ENCODE results near the gene SLC8A3. TPM values are rescaled to one million over a fixed set of nuclear protein-coding genes. Genes with fewer than 3 reads are reported as not detected.
A peak's percentile ranks its signal among the peaks of the same experiment; 100 is the strongest.

Gene SLC8A3
- total RNA-seq, 1 experiment from 2014 or later: not detected

- no peak for DNase-seq (ENCODE audit: extremely low read depth, low read depth)
Observed at GRCh38 chr14:70127186-70127585, 61.6 kb downstream of the SLC8A3 start.

- no peak for DNase-seq (ENCODE audit: extremely low read depth, low read depth)
Observed at GRCh38 chr14:70123796-70124195, 65.0 kb downstream of the SLC8A3 start.

GRCh38 chr14:70121521-70121920 lies 67.2 kb downstream of the SLC8A3 start:
- no peak for DNase-seq (ENCODE audit: extremely low read depth, low read depth)

GRCh38 chr14:70118064-70118463 lies 70.7 kb downstream of the SLC8A3 start:
- no peak for DNase-seq (ENCODE audit: extremely low read depth, low read depth)

GRCh38 chr14:70116278-70116677 lies 72.5 kb downstream of the SLC8A3 start:
- no peak for DNase-seq (ENCODE audit: extremely low read depth, low read depth)

GRCh38 chr14:70114621-70115156 lies 74.1 kb downstream of the SLC8A3 start:
- DNase-seq (ENCODE audit: extremely low read depth, low read depth): no peak

GRCh38 chr14:70113211-70113610 lies 75.5 kb downstream of the SLC8A3 start:
- no peak for DNase-seq (ENCODE audit: extremely low read depth, low read depth)

- no peak for DNase-seq (ENCODE audit: extremely low read depth, low read depth)
Observed at GRCh38 chr14:70108419-70108818, 80.3 kb downstream of the SLC8A3 start.

GRCh38 chr14:70107309-70107708 lies 81.4 kb downstream of the SLC8A3 start:
- DNase-seq (ENCODE audit: extremely low read depth, low read depth): no peak

GRCh38 chr14:70100071-70100470 lies 88.7 kb downstream of the SLC8A3 start:
- DNase-seq (ENCODE audit: extremely low read depth, low read depth): no peak

- no peak for DNase-seq (ENCODE audit: extremely low read depth, low read depth)
Observed at GRCh38 chr14:70098250-70098809, 90.4 kb downstream of the SLC8A3 start.

GRCh38 chr14:70097576-70098249 lies 91.0 kb downstream of the SLC8A3 start:
- DNase-seq (ENCODE audit: extremely low read depth, low read depth): no peak

- peak; percentile 4 for DNase-seq (ENCODE audit: extremely low read depth, low read depth)
Observed at GRCh38 chr14:70096866-70097265, 91.9 kb downstream of the SLC8A3 start.

- DNase-seq (ENCODE audit: extremely low read depth, low read depth): no peak
Observed at GRCh38 chr14:70094631-70095030, 94.1 kb downstream of the SLC8A3 start.

GRCh38 chr14:70094106-70094505 lies 94.6 kb downstream of the SLC8A3 start:
- DNase-seq (ENCODE audit: extremely low read depth, low read depth): no peak

- DNase-seq (ENCODE audit: extremely low read depth, low read depth): no peak
Observed at GRCh38 chr14:70093156-70093555, 95.6 kb downstream of the SLC8A3 start.

- no peak for DNase-seq (ENCODE audit: extremely low read depth, low read depth)
Observed at GRCh38 chr14:70087380-70087697, 101.4 kb downstream of the SLC8A3 start.

GRCh38 chr14:70086685-70087379 lies 101.9 kb downstream of the SLC8A3 start:
- peak; percentile 38 for DNase-seq (ENCODE audit: extremely low read depth, low read depth)

- DNase-seq (ENCODE audit: extremely low read depth, low read depth): no peak
Observed at GRCh38 chr14:70084226-70084625, 104.5 kb downstream of the SLC8A3 start.

- DNase-seq (ENCODE audit: extremely low read depth, low read depth): no peak
Observed at GRCh38 chr14:70082394-70082793, 106.4 kb downstream of the SLC8A3 start.

- DNase-seq (ENCODE audit: extremely low read depth, low read depth): no peak
Observed at GRCh38 chr14:70080076-70080475, 108.7 kb downstream of the SLC8A3 start.

- no peak for DNase-seq (ENCODE audit: extremely low read depth, low read depth)
Observed at GRCh38 chr14:70078329-70078728, 110.4 kb downstream of the SLC8A3 start.
